ENCODE results near the gene LINGO3.
"Not testable (repeated sequence)": the region's sequence is repeated elsewhere in the genome, so short reads cannot be mapped to it uniquely, and the experiment has no call there.

Gene LINGO3

GRCh38 chr19:2308114-2308556 is at the start of gene LINGO3:
LINGO3 (minus strand) TSS chr19:2308154; CDS start chr19:2291776, 16,378 bp downstream.
- peak; percentile 22 for DNase-seq

GRCh38 chr19:2356036-2356646 is 48.2 kb upstream of the LINGO3 start:
- DNase-seq = no peak

- no peak for DNase-seq
These were observed 47.4 kb upstream of the LINGO3 start for GRCh38 chr19:2355168-2356035.

- DNase-seq = no peak
These were observed 46.7 kb upstream of the LINGO3 start for GRCh38 chr19:2354670-2355069.

GRCh38 chr19:2353887-2354592 is 46.1 kb upstream of the LINGO3 start:
- DNase-seq = no peak

- DNase-seq = no peak
These were observed 45.4 kb upstream of the LINGO3 start for GRCh38 chr19:2353159-2353886.

- DNase-seq = no peak
These were observed 44.2 kb upstream of the LINGO3 start for GRCh38 chr19:2352121-2352520.

- no peak for DNase-seq
These were observed 43.6 kb upstream of the LINGO3 start for GRCh38 chr19:2351591-2351990.

GRCh38 chr19:2350656-2351055 is 42.7 kb upstream of the LINGO3 start:
- no peak for DNase-seq

- not testable (repeated sequence) for DNase-seq
These were observed 41.9 kb upstream of the LINGO3 start for GRCh38 chr19:2349818-2350217.

GRCh38 chr19:2345794-2346663 is 38.1 kb upstream of the LINGO3 start:
- DNase-seq = peak; percentile 69

GRCh38 chr19:2345076-2345475 is 37.1 kb upstream of the LINGO3 start:
- no peak for DNase-seq

- DNase-seq = no peak
These were observed 36.5 kb upstream of the LINGO3 start for GRCh38 chr19:2344381-2344870.

GRCh38 chr19:2343289-2343982 is 35.5 kb upstream of the LINGO3 start:
- no peak for DNase-seq

GRCh38 chr19:2342656-2343288 is 34.8 kb upstream of the LINGO3 start:
- no peak for DNase-seq

- DNase-seq = no peak
These were observed 34.0 kb upstream of the LINGO3 start for GRCh38 chr19:2341982-2342381.

- no peak for DNase-seq
These were observed 33.3 kb upstream of the LINGO3 start for GRCh38 chr19:2341244-2341751.

GRCh38 chr19:2340496-2341243 is 32.7 kb upstream of the LINGO3 start:
- no peak for DNase-seq

- no peak for DNase-seq
These were observed 31.8 kb upstream of the LINGO3 start for GRCh38 chr19:2339644-2340310.
